HG02981 (cell line): ENCODE results near the gene BGN.

ENCODE experiments used
- ATAC-seq: cut with Tn5 transposase; IDR thresholded peaks from one replicate; pipeline ENCODE4 v1.9.1; 2021; ENCODE audit warnings: mild to moderate bottlenecking, moderate library complexity; ENCODE audit not compliant: unreplicated experiment

Gene BGN

GRCh38 chrX:153525451-153525850 is 30.7 kb downstream of the BGN start:
- ATAC-seq, result no peak

- no peak for ATAC-seq
Observed at GRCh38 chrX:153526042-153526441, 31.3 kb downstream of the BGN start.

GRCh38 chrX:153526801-153527200 is 32.0 kb downstream of the BGN start:
- no peak for ATAC-seq

GRCh38 chrX:153527208-153527607 is 32.4 kb downstream of the BGN start:
- no peak for ATAC-seq

- ATAC-seq, result no peak
Observed at GRCh38 chrX:153530411-153531129, 35.8 kb downstream of the BGN start.

- ATAC-seq, result no peak
Observed at GRCh38 chrX:153533091-153533490, 38.3 kb downstream of the BGN start.

- ATAC-seq, result no peak
Observed at GRCh38 chrX:153537080-153537479, 42.3 kb downstream of the BGN start.

- ATAC-seq, result no peak
Observed at GRCh38 chrX:153537526-153538295, 42.9 kb downstream of the BGN start.

GRCh38 chrX:153538424-153538823 is 43.6 kb downstream of the BGN start:
- no peak for ATAC-seq

GRCh38 chrX:153539171-153539978 is 44.6 kb downstream of the BGN start:
- ATAC-seq, result peak; percentile 60

GRCh38 chrX:153539979-153540358 is 45.2 kb downstream of the BGN start:
- no peak for ATAC-seq

- no peak for ATAC-seq
Observed at GRCh38 chrX:153544727-153545126, 49.9 kb downstream of the BGN start.

GRCh38 chrX:153546386-153546785 is 51.6 kb downstream of the BGN start:
- ATAC-seq, result no peak

GRCh38 chrX:153547195-153547594 is 52.4 kb downstream of the BGN start:
- ATAC-seq, result no peak

GRCh38 chrX:153549231-153549630 is 54.5 kb downstream of the BGN start:
- ATAC-seq, result no peak

- no peak for ATAC-seq
Observed at GRCh38 chrX:153549807-153550206, 55.0 kb downstream of the BGN start.

GRCh38 chrX:153551135-153551534 is 56.4 kb downstream of the BGN start:
- no peak for ATAC-seq

GRCh38 chrX:153554519-153555167 is 59.9 kb downstream of the BGN start:
- no peak for ATAC-seq

GRCh38 chrX:153556767-153557166 is 62.0 kb downstream of the BGN start:
- no peak for ATAC-seq

- ATAC-seq, result no peak
Observed at GRCh38 chrX:153557618-153558355, 63.0 kb downstream of the BGN start.
